ENCODE measurements around the gene CARD6.
A peak's percentile ranks its signal among the peaks of the same experiment; 100 is the strongest.
"Not testable (repeated sequence)": the region's sequence is repeated elsewhere in the genome, so short reads cannot be mapped to it uniquely, and the experiment has no call there.

Gene CARD6

DNA sequence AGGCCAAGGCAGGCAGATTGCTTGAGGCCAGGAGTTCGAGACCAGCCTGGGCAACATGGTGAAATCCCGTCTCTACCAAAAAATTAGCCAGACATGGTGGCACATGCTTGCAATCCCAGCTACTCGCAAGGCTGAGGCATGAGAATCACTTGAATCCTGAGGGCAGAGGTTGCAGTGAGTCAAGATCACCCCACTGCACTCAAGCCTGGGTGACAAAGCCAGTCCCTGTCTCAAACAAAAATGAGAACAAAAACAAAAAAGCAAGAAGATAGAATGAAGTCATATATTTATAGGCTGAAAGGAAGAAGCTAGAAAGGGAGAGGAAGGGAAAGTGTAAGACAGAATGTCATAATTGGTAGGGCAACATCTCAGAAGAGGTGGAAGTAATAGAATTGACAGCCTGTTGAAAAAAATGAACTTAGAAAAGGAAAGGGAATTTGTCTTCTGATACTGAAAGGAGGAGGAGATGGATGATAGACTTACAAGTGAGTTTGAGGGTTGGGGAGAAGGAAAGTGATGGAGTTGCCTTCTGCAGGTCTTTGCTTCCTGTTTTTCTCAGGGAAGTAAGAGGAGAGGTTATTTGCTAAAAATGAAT, 32.2 kb downstream of the CARD6 start:
- no peak for DNase-seq

DNA sequence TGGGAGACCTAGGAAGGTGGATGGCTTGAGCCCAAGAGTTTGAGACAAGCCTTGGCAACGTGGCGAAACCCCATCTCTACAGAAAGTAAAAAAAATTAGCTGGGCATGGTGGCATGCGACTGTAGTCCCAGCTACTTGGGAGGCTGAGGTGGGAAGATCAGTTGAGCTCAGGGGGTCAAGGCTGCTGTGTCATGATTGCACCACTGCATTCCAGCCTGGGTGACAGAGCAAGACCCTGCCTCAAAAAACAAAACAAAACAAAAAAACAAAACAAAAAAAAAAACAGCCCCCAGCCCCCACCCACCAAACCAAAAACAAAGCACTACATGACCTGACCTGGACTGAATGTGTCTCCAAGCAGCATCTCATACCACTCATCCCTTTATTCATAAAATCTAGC, 34.8 kb downstream of the CARD6 start:
- DNase-seq, result no peak

DNA sequence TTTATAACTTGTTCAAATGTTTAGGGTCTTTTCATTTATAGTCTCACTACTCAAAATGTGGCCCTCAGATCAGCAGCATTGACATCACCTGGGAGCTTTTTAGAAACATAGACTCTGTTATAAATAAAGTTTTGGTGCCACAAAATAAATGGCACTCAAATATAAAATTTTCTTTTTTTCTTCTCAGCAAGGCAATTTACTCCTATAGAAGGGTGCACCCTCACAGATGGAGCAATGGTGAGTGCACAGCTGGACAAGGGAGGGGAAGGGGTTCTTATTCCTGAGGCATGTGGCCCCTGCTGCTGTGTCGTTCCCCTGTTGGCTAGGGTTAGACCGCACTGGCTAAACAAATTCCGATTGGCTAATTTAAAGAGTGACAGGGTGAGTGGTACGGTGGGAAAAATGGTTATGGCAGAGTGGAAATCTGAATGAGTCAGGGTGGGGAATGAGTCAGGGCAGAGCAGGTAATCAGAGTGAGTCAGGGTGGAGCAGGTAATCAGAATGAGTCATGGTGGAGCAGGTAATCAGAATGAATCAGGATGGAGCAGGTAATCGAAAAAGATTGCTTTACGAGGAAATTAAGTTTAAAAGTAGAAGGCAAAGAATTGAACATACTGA, 36.3 kb downstream of the CARD6 start:
- DNase-seq, result no peak

DNA sequence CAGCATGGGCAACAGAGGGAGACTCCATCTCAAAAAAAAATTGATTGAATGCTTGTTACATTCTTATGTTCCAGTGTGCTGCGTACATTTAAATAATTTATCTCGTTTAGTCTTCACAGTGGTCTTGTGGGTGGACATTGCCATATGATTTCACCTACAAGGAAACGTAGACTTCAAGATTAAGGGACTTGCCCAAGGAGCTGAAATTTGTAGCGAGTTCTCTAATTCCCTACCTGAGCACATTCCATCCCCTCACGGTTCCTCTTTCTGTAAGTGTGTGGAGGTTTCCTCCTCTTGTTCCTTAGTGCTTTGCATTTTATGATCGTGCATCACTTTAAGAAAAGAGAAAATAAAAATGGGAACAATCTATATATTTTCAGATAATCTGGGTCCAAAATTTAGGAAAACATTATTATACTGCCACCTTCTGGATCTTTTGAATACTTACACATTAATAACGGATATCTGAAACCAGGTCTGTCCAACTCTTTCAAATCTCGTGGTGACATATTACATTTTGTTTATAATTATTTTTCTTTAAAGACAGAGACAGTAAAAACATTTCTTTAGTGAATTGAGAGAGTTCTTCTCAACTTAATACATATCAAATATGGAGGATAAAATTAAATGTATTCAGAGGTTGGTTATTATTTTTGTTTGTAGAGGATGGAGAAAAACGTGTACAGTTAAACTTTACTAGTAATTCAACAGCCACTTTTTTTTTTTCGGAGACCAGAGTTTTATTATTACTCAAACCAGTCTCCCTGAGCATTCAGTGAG, 38.2 kb downstream of the CARD6 start:
- DNase-seq, result peak in 1 of 2 donors; percentile 68

DNA sequence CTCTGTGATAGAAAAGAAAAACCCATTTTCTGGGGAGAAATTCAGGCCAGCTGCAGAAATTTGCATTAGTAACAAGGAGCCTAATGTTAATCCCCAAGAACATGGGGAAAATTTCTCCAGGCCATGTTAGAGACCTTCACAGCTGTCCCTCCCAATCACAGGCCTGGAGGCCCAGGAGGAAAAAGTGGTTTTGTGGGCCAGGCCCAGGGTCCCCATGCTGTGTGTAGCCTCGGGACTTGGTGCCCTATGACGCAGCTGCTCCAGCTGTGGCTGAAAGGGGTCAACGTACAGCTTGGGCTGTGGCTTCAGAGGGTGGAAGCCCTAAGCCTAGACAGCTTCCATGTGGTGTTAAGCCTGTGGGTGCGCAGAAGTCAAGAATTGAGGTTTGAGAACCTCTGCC, 41.1 kb downstream of the CARD6 start:
- no peak for DNase-seq

DNA sequence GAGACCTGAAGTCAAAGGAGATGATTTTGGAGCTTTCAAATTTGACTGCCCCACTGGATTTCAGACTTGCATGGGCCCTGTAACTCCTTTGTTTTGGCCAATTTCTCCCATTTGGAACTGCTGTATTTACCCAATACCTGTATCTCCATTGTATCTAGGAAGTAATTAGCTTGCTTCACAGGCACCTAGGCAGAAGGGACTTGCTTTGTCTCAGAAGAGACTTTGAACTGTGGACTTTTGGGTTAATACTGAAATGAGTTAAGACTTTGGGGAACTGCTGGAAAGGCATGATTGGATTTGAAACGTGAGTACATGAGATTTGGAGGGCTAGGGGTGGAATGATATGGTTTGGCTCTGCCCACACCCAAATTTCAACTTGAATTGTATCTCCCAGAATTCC, 41.9 kb downstream of the CARD6 start:
- DNase-seq, result not testable (repeated sequence)

DNA sequence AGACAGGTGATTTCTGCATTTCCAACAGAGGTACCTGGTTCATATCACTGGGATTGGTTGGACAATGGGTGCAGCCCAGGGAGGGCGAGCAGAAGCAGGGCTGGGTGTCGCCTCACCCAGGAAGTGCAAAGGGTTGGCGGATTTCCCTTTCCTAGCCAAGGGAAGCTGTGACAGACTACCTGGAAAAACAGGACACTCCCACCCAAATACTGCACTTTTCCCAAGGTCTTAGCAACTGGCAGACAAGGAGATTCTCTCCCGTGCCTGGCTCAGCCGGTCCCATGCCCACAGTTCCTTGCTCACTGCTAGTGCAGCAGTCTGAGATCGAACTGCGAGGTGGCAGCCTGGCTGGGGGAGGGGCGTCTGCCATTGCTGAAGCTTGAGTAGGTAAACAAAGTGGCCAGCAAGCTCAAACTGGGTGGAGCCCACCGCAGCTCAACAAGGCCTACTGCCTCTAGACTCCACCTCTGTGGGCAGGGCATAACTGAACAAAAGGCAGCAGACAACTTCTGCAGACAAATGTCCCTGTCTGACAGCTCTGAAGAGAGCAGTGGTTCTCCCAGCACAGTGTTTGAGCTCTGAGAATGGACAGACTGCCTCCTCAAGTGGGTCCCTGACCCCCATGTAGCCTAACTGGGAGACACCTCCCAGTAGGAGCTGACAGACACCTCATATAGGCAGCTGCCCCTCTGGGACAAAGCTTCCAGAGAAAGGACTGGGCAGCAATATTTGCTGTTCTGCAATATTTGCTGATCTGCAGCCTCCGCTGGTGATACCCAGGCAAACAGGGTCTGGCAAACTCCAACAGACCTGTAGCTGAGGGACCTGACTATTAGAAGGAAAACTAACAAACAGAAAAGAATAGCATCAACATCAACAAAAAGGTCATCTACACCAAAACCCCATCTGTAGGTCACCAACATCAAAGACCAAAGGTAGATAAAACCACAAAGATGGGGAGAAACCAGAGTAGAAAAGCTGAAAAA, 54.6 kb downstream of the CARD6 start:
- not testable (repeated sequence) for DNase-seq

DNA sequence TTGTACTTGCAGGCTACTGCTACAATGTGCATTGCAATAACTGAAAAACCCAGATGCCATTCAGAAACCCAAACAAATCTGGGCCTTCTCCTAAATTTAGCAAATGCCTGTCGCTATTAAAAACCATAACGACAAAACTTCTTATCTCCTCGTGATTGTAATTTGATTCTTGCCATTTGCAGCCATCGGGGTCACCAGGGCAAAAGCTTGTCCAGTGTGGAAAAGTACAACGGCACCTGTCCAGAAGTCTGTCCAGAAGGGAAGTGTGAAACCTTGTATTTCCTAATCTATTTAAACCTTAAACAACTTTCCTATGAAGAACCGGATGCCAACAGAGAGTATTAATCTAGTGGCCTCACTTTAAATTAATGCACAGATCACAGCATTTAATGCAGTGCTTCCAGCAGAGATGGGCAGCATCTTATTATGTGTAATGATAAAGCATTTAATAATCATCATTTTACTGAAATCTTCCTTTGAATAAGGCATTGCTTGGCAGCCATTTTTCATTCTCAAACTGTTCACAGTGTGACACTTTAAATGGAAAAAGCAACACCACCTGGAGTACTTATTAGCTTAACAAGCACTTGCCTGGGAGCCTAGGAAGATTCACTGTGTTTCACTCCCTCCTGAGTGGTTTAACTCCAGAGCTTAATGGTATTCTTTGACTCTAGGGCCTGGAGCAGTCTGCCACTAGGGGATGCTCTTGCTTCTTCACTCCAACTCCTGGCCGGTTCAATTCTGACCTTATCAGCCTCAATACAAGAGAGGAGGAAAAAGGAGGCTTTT, 63.2 kb downstream of the CARD6 start:
- DNase-seq, result peak; percentile 15 to 55

DNA sequence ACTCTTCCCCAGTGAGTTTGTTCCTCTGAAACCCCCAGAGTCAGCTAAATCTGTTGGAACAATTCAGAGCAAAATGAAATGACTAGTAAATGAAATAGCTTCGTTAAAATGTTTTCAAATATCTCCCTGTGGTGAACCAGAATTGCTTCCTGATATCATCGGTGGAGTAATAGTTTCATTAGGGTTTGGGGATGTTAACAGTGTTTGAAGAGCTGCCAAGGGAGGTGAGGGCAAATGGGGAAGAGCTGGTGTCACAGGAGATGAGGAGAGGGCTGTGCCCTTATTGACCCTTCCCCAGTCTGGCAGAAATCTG, 63.8 kb downstream of the CARD6 start:
- DNase-seq, result no peak

DNA sequence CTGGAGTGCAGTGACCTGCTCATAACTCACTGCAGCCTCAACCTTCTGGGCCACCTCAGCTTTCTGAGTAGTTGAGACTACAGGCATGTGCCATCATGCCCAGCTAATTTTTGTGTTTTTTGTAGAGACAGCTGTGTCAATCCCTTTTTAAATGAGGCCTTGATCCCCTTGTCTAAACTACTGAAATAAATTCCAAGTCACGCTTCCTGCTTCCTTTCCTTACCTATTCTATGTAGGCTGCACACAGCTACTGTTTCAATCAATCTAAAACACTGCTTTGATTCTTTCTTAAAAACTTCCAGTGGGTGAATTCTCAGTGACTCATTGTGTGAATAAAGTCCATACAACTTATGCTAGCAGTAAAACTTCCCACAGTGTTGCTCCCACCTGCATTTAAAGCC, 65.2 kb downstream of the CARD6 start:
- no peak for DNase-seq

DNA sequence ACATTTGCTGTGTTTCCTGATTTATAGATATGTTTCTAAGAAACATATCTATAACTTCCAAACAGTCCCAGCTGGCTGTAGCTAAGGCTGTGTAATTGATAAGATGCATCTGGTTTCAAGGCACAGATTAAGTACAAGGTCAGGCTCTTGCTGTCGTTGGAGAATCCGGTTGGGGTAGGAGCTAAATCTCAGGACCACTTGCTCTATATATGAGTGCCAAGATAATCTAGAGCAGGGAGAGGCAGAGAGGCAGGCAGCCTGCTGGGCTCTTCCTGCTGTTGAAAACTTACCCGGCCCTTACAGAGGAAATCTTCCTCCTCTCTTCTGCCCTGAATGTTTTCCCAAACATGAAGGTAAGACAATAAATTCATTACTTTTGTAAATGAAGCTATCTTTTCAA, 68.1 kb downstream of the CARD6 start, which contains the start of gene C7:
TSS of gene C7 (plus strand) at position 234 of the 400 bp plus-strand sequence. CDS start at position 348, 114 bp downstream.
- DNase-seq, result no peak

DNA sequence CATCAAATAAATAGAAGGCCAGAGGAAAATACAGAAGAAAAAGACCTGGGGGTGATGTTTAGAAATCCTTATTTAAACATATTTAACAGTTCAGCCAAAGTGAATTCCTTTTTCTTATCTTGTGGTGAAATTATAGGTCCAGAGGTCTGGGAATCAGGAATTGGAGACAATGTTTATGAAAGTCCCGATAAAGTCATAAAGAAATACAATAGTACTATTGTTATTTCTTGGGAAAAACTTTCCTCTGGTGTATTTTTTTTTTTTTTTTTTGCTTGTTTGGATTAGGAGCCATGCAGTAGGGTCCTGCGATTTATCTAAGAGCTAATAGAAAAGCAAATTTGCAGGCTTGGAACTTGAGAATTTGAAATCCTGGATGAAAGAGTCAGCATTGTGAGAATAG, 68.6 kb downstream of the CARD6 start:
- no peak for DNase-seq

All from hippocampal formation (tissue), 2 donors.